ENCODE measurements around the gene NCAM2.

NCAM2 gene

GRCh38 chr21:21200939-21201615, 202.9 kb downstream of the NCAM2 start:
- no peak overlapping the region for H3K4me3 ChIP-seq (ENCODE audit: low read depth, low read length)
- CTCF ChIA-PET = no interaction called here
- H3K27ac ChIP-seq (ENCODE audit: extremely low read depth, low read depth, low read length) = no peak overlapping the region

DNA sequence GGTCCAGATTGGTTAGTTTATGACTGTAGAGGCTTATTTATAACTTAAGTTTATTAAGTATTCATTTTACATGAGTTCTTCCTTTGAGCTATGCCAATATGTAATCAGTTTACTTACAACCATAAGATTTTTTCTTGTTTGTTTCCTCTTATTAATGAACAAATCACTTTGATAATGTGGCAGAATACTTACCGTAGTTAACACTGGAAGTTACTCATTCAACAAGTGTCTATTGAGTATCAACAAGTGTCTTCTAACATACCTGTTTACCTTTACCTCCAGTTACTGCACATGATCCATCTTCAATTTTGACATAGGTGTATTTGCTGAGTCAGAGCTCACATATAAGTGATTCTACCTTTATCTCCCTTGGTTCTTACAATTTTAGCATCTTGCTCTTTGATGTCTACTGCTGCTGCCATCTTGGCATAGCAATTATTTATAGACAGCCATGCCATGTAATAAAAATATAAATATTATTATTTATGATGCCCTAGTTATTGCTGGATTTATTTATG, 205.7 kb downstream of the NCAM2 start:
- Histone ChIP-seq H3K36me3 (ENCODE audit: control insufficient read depth in 2 of 2, insufficient read depth in 1 of 2, low read length in 2 of 2) (no peaks in the 10 kb centered on the region), H3K27ac (ENCODE audit: extremely low read depth, low read depth, low read length) (no peak overlapping the region), H3K4me1 (ENCODE audit: control insufficient read depth, insufficient read depth, low read length) (no peaks in the 10 kb centered on the region), H3K4me3 (ENCODE audit: low read depth, low read length) (no peak overlapping the region), H3K9me3 (ENCODE audit: control insufficient read depth, insufficient read depth, low read depth, low read length) (no peaks in the 10 kb centered on the region)
- POLR2A ChIA-PET = no interaction called here
- CTCF ChIA-PET = interaction anchor here (0.6 kb wide), 2 partner anchors 77 to 142 kb away, joined by 4 read pairs; no protein-coding TSS in a partner anchor
- TF ChIP-seq GFI1B (tag by site-specific recombination; IDR thresholded peaks at IDR 0.05) (no peak), HOXC10 (CRISPR knock-in tag; IDR thresholded peaks at IDR 0.05) (no peak), SCRT2 (tag by site-specific recombination; IDR thresholded peaks at IDR 0.05) (peak; percentile 77), ZNF24 (tag by site-specific recombination; IDR thresholded peaks at IDR 0.05) (no peak), ZNF571 (tag by site-specific recombination; IDR thresholded peaks at IDR 0.05) (no peak), ZNF629 (tag by site-specific recombination; IDR thresholded peaks at IDR 0.05) (no peak)

More at GRCh38 chr21:21200939-21201615, 202.9 kb downstream of the NCAM2 start:
- Histone ChIP-seq H3K9me3 (ENCODE audit: control insufficient read depth, insufficient read depth, low read depth, low read length) (no peaks in the 10 kb centered on the region), H3K36me3 (ENCODE audit: control insufficient read depth in 2 of 2, insufficient read depth in 1 of 2, low read length in 2 of 2) (no peaks in the 10 kb centered on the region), H3K4me1 (ENCODE audit: control insufficient read depth, insufficient read depth, low read length) (no peaks in the 10 kb centered on the region)
- POLR2A ChIA-PET = no interaction called here
- TF ChIP-seq, protein P1, sequence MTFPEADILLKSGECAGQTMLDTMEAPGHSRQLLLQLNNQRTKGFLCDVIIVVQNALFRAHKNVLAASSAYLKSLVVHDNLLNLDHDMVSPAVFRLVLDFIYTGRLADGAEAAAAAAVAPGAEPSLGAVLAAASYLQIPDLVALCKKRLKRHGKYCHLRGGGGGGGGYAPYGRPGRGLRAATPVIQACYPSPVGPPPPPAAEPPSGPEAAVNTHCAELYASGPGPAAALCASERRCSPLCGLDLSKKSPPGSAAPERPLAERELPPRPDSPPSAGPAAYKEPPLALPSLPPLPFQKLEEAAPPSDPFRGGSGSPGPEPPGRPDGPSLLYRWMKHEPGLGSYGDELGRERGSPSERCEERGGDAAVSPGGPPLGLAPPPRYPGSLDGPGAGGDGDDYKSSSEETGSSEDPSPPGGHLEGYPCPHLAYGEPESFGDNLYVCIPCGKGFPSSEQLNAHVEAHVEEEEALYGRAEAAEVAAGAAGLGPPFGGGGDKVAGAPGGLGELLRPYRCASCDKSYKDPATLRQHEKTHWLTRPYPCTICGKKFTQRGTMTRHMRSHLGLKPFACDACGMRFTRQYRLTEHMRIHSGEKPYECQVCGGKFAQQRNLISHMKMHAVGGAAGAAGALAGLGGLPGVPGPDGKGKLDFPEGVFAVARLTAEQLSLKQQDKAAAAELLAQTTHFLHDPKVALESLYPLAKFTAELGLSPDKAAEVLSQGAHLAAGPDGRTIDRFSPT (tag by site-specific recombination; IDR thresholded peaks at IDR 0.05) = no peak
- no peak for TF ChIP-seq ZNF132 (tag by site-specific recombination; IDR thresholded peaks at IDR 0.05; ENCODE audit: borderline replicate concordance)
- no peak for TF ChIP-seq ZNF416 (tag by site-specific recombination; IDR thresholded peaks at IDR 0.05)
- TF ChIP-seq ZNF596 (tag by site-specific recombination; IDR thresholded peaks at IDR 0.05) = no peak
- TF ChIP-seq ZNF266 (tag by site-specific recombination; IDR thresholded peaks at IDR 0.05; ENCODE audit: low read depth) = no peak
- no peak for TF ChIP-seq SP7 (tag by site-specific recombination; IDR thresholded peaks at IDR 0.05)
- TF ChIP-seq SETDB1 (IDR thresholded peaks at IDR 0.05; ENCODE audit: insufficient read length, low read length) = no peak
- no peak for TF ChIP-seq MZF1 (tag by site-specific recombination; IDR thresholded peaks at IDR 0.05; ENCODE audit: borderline replicate concordance)
- no peak for TF ChIP-seq REPIN1 (tag by site-specific recombination; IDR thresholded peaks at IDR 0.05; ENCODE audit: low read depth)
- no peak for TF ChIP-seq ZNF776 (tag by site-specific recombination; IDR thresholded peaks at IDR 0.05; ENCODE audit: borderline replicate concordance)
- TF ChIP-seq ZNF114 (tag by site-specific recombination; IDR thresholded peaks at IDR 0.05) = no peak
- TF ChIP-seq ZNF548 (tag by site-specific recombination; IDR thresholded peaks at IDR 0.05) = no peak
- TF ChIP-seq ZNF621 (tag by site-specific recombination; IDR thresholded peaks at IDR 0.05) = no peak
- TF ChIP-seq ZNF140 (tag by site-specific recombination; IDR thresholded peaks at IDR 0.05) = no peak
- TF ChIP-seq ZBTB8A (tag by site-specific recombination; IDR thresholded peaks at IDR 0.05) = no peak

DNA sequence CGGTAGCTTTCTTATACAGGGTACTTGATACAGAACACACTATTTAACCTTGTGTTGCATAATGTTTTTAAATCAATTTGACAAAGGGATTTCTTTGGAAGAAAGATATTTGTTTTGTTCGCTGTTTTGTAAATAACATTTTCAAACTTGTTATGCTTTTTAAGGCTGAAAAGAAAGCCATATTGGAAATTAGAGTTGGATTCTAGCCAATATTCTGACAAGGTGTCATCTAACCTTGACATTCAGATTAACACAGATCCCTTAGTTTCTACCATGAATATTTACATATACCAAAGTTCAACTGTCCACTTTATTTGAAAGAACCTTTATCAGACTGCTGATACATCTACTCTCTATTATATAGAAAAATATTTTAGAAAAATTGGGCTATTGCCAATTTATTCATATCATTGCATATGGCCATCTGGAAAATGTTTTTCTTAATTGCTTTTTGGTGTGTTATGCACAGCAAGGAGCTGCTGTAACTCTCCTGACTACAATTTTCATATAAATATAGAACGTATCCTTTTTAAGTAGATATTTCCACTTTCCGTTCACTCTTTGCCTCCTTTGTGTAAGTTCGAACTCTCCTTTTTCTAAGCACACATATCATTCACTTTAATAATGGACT, 206.3 kb downstream of the NCAM2 start:
- ChIA-PET POLR2A (no interaction called here), CTCF (interaction anchor here (0.6 kb wide), 2 partner anchors 76 to 143 kb away, joined by 4 read pairs; no protein-coding TSS in a partner anchor)
- H3K4me3 ChIP-seq (ENCODE audit: low read depth, low read length) = no peak overlapping the region
- H3K4me1 ChIP-seq (ENCODE audit: control insufficient read depth, insufficient read depth, low read length) = no peaks in the 10 kb centered on the region
- no peaks in the 10 kb centered on the region for H3K36me3 ChIP-seq (ENCODE audit: control insufficient read depth in 2 of 2, insufficient read depth in 1 of 2, low read length in 2 of 2)
- H3K9me3 ChIP-seq (ENCODE audit: control insufficient read depth, insufficient read depth, low read depth, low read length) = no peaks in the 10 kb centered on the region
- no peak overlapping the region for H3K27ac ChIP-seq (ENCODE audit: extremely low read depth, low read depth, low read length)
- TF ChIP-seq RBAK (tag by site-specific recombination; IDR thresholded peaks at IDR 0.05) = no peak
- TF ChIP-seq ZNF214 (tag by site-specific recombination; IDR thresholded peaks at IDR 0.05; ENCODE audit: borderline replicate concordance) = no peak
- TF ChIP-seq ZSCAN16 (tag by site-specific recombination; IDR thresholded peaks at IDR 0.05) = no peak
- no peak for TF ChIP-seq ZNF169 (tag by site-specific recombination; IDR thresholded peaks at IDR 0.05)
- no peak for TF ChIP-seq EGR2 (tag by site-specific recombination; IDR thresholded peaks at IDR 0.05; ENCODE audit: low read depth)
- TF ChIP-seq ZNF146 (tag by site-specific recombination; IDR thresholded peaks at IDR 0.05) = no peak
- no peak for TF ChIP-seq ZNF530 (tag by site-specific recombination; IDR thresholded peaks at IDR 0.05; ENCODE audit: low read depth)
- no peak for TF ChIP-seq ZNF768 (tag by site-specific recombination; IDR thresholded peaks at IDR 0.05)
- TF ChIP-seq PBX3 (CRISPR knock-in tag; IDR thresholded peaks at IDR 0.05) = no peak
- no peak for TF ChIP-seq ZNF114 (tag by site-specific recombination; IDR thresholded peaks at IDR 0.05)
- TF ChIP-seq ZNF658 (tag by site-specific recombination; IDR thresholded peaks at IDR 0.05) = no peak
